GM18499 (cell line): ENCODE results near the gene BCAT1.
"Not testable (repeated sequence)": the region's sequence is repeated elsewhere in the genome, so short reads cannot be mapped to it uniquely, and the experiment has no call there.

Source experiments
- ATAC-seq: cut with Tn5 transposase; IDR thresholded peaks from one replicate; pipeline ENCODE4 v1.9.1; 2021; ENCODE audit warnings: moderate number of reproducible peaks; ENCODE audit not compliant: insufficient read depth, unreplicated experiment

BCAT1 gene

DNA sequence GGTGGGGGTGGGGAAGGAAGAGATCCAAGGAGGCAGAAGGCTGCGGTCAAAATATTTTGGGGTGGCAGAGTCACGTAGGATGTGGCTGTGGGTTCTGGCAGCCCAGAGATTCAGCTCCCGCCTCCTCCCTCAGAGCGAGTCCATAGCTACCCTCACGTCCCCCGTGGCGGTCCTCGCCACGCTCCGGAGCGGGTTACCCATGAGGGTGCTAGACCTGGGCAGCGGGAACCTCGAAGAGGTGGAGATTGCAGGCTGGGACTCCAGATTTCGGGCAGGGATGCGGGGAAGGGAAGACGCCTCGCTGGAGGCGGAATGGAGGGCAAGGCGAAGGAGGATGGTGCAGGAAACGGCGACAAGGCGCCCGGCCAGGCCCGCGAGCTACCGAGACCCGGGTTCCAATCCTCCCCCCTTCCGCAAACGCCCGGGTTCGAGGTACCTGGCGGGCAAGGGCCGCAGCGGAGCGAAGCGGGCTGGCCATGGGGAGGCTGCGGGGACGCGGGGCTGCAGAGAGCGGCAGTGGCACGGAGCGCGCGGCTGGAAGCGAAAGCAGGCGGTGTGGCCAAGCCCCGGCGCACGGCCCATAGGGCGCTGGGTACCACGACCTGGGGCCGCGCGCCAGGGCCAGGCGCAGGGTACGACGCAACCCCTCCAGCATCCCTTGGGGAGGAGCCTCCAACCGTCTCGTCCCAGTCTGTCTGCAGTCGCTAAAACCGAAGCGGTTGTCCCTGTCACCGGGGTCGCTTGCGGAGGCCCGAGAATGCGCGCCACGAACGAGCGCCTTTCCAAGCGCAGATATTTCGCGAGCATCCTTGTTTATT, 46.2 kb downstream of the BCAT1 start:
- no peak for ATAC-seq

DNA sequence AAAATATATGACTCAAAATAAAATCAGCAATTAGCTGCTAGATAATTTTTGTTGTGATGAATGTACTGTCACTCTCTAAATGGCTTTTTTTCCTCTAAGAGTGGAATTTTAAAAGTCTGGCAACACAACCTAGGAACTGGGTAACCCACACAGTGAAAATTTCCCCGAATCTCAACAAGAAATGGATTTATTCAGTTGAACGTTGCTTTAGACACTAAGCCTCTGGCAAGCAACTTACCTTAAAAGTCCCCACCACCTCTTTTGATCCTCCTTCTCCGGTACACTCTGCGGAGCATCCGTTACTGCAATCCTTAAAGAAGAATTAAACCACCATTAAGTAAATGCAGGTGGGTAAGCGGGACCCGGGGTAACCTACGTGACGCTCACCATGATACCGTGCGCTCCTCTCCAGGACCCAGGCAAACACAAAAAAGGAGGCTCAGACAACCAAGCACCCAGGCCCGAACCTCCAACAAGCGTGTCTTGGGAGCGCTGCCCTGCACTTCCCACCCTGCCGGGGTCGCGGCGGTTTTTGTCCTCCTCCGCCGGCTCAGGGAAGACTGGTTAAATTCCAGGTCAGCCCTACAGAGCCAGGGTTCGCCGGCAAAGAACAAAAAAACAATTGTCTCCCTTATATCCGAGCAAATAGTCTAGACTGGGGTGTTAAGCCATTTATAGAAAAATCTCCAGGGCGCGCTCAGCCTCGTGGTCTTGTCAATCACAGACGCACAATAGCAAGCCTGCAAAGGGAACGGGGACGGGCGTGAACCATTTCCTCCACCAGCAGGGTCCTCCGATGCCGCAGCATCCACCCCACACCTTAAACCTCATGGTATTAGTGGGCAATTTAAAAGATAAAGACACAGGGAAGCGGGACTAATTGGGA, 47.1 kb downstream of the BCAT1 start:
- no peak for ATAC-seq

DNA sequence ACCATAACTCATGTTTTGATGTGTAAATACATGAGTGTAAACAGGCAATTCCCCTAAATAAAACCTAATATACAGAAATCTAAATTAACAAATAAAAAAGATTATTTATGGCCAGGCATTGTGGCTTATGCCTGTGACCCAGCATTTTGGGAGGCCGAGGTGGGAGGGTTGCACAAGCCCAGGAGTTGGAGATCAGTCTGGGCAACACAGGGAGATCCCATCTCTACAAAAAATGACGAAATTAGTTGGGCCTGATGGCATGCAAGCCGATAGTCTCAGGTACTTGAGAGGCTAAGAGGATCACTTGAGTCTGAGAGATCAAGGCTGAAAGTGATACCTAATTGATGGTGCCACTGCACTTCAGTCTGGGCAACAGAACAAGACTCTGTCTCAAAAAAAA, 48.7 kb downstream of the BCAT1 start:
- ATAC-seq, result no peak

DNA sequence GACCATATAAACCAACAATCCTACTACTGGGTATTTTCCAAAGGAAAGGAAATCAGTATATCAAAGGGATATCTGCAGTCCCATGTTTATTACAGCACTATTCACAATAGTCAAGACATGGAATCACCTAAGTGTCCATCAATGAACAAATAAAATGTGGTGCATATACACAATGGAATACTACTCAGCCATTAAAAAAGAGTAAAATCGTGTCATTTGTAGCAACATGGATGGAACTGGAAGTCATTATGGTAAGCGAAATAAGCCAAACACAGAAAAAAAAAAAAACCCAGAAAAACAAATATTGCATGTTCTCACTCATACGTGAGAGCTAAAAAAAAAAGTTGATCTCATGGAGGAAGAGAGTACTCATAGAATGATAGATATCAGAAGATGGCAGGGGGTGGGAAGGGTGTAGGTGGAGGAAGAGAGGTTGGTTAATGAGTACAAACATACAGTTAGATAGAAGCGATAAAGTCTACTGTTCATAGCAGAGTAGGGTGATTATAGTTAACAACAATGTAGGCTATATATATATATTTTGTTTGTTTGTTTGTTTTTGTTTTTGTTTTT, 49.3 kb downstream of the BCAT1 start:
- ATAC-seq, result no peak

DNA sequence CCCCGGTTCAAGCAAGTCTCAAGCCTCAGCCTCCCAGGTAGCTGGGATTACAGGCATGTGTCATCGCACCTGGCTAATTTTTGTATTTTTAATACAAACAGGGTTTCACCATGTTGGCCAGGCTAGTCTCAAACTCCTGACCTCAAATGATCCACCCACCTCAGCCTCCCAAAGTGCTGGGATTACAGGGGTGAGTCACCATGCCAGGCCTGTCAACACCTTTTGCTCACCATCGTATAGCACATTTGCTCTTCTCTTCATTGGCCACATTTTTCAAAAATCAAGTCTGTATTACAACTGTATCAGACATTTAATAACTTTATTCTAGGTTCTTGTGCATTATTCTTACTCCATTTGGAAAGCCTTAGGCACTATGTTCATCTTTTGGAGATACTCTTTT, 50.3 kb downstream of the BCAT1 start:
- no peak for ATAC-seq

DNA sequence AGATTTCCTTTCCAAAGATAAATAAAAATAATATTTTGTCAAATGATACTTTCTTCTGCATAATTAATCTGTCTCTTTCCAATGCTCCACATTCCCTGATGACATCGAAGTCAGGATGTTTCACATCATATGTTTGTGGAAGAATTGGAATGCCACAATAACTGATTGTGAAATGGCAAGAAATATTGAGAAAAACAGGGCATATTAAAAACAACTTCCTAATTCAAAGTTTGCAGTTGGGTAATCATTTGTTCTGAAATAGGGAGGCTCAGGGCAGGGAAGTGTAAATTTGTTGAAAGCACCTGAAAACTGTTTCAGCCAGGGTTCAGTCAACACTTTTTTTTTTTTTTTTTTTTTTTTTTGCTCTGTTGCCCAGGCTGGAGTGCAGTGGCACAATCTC, 50.7 kb downstream of the BCAT1 start:
- no peak for ATAC-seq

DNA sequence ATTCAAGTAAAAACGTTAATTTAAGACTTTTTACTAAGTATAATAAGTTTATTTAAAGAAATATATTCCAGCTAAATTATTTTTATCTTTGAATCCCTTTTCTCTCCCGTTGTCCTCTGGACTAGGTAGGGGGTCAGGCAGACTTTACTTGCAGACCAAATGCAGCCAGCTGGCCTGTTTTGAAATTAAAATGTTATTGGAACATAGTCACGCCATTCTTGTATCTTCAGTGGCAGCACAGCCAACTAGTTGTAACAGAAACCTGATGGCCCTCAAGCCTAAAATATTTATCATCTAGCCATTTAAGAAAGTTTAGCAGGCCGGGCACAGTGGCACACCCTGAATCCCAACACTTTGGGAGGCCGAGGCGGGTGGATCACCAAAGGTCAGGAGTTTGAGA, 52.7 kb downstream of the BCAT1 start:
- no peak for ATAC-seq

DNA sequence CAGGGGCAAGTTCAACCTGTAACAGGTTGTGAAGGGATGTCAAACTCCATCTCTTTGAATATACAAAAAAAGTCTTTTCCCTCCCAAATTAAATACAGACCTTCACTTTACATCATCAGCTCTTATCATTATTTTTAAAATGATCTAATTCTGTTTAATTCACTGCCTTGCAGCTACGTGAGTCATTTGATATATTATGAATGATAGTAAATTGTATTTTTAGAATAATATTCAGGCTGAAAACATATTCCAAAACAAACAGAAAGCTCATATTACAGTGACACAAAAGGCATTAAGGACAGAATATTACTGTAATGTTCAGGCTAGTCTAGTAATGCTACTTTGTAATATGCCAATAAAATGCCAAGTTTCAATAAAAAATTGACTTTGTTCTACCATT, 53.3 kb downstream of the BCAT1 start:
- ATAC-seq, result no peak

DNA sequence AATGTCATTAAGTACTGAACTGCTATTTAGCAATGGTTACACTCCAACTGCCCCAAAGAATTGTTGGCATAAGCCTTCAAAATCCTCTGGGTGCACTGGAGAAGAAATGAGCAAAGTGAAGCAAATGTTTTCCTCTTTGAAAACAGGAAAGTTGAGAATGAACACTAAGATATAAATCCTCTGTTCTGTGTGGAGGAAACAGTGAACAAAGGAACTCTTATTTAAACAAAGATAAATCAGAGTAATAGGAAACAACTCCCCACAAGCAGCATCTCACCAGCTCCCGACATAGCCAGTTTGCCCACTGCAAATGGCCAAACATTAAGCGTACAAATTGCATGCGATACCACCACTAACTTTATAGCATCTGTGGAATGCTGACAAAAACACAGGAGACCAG, 54.0 kb downstream of the BCAT1 start:
- no peak for ATAC-seq

DNA sequence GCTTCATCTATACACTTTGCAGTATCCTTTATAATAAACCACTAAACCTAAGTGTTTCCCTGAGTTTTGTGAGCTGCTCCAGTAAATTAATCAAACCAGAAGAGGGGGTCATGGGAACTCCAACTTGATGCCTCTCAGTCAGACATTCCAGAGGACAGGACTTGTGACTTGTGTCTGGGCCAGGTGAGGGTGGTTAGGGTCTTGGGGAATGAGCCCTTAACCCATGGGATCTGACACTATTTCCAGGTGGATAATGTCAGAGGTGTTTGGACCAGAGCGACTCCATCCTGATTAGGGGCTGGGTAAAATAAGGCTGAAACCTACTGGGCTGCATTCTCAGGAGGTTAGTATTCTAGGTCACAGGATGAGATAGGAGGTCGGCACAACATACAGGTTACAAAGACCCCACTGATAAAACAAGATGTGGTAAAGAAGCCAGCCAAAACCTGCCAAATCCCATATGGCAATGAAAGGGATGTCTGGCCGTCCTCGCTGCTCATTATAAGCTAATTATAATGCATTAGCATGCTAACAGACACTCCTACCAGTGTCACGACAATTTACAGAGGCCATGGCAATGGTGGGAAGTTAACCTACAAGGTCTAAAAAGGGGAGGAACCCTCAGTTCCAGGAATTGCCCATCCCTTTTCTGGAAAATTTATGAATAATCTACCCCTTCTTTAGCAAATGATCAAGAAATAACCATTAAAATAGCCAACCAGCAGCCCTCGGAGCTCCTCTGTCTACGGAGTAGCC, 58.7 kb downstream of the BCAT1 start:
- no peak for ATAC-seq

DNA sequence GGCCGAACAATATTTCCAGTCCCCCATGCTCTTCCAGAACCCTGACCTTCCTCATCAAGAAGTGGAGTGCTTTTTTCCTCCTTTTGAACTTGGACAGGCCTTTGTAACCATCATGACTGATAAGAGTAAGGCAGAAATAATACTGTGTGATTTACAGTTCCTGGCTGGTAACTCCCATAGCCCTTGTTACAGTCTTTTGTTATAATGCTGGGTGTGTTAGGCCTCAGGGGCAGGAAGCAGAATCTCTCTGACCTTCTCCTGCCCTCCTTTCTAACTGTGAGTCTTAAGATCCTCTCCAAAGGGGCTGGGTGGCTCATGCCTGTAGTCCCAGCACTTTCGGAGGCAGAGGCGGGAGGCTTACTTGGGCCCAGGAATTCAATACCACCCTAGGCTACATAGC, 59.5 kb downstream of the BCAT1 start:
- no peak for ATAC-seq

DNA sequence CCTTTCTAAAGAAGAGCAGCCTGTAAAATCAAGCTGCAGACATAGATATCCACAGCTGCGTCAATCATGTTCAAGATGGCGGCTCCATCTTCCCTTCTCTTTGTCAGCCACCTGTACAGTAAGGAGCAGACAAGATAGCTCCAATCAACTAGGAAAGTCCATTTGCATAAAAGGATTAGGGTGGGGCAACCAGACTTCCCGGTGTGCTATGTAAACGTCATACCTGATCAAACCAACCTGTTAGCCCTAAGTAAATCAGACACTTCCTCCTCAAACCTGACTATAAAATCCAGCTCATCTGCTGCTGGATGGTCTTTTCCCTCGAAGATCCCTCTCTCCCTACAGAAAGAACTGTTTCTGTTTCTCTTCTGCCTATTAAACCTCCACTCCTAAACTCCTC, 60.1 kb downstream of the BCAT1 start:
- ATAC-seq, result no peak

DNA sequence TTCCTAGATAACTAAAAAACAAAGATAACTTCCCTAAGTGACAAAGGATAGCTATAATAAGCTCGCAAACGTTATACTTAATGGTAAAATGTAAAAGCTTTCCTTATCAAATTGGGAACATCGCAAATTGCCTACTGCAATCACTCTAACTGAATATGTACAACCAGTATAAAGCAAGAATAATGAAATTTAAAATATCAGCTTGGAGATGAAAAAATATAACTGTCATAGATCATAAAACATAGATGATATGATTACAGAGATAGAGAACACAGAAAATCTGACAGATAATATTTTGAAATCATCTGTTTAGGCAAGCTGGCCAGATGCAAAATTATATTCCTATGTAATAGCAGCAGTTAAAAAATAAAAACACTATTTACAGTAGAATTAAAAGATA, 64.0 kb downstream of the BCAT1 start:
- no peak for ATAC-seq

DNA sequence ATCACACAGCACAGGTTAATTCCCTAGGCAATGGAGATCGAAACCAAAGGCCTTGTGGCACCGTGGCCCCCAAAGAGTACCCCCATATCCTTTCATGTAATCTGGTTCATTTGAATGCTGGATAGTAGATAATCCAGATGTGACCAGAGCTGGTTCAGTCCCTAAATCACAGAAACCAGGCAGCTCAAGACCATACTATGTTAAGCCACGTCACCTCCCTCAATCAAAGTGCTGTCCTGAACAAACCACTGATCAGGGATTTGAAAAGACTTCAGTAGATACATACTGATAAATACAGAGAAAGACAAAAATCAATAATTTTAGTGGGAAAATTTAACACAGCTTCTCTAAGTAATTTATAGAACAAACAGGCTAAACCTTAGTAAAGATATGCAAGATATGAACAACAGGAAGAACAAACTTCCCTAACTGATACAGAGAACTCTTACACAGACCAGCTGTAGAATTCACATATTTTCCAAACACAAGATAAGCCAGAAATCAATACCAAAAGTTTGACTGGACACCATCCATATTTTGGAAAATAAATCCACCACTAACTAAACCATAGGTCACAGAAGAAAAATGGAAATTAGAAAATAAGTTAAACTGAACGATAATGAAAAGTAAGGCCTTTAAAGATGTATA, 67.1 kb downstream of the BCAT1 start:
- ATAC-seq, result no peak

DNA sequence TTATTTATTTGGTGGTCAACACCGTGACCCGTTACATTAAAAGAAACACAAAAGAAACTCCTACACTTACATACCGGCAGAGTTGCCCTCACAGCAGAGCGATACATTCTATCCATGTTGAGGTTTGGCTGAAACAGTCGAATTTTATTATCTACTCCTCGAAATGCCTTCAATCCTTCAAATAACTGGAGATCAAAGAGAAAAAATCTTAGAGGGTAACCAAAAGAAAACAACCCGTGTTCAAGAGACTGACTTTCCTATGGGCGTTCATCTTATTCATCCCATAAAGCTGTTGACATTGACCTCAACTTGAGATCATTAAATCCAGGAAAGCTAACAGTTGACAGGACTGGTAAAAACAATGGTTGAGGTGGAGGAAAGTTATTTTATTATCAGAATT, 67.7 kb downstream of the BCAT1 start:
- ATAC-seq, result no peak

DNA sequence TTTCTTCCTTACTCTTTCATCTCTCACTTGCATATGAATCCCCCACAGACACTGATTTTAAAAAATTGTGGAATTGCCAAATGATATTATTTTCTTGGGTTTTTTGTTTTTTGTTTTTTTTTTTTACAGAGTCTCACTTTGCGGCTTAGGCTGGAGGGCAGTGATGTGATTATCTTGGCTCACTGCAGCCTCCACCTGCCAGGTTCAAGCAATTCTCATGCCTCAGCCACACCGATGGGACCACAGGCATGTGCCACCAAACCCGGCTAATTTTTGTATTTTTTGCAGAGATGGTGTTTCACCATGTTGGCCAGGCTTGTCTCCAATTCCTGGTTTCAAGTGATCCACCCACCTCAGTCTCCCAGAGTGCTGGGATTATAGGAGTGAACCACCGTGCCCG, 68.2 kb downstream of the BCAT1 start:
- no peak for ATAC-seq

DNA sequence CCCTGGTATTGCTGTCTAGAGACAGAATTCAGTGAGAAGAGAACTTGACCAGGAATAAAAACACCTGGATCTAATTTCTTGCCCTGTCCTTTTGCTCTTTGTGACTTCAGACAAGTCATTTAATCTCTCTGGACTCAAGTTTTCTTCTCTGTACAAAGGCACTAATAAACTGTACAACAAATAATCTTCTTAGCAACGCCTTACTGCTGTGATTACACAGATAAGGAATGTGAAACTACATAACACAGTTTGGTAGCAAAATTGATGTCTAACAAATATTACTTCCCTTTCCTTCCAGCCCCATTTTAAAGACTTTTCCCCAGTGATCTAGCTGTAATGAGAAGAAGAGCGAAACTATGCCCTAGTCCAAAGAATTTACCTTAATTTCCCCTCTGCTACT, 69.3 kb downstream of the BCAT1 start:
- ATAC-seq, result no peak

DNA sequence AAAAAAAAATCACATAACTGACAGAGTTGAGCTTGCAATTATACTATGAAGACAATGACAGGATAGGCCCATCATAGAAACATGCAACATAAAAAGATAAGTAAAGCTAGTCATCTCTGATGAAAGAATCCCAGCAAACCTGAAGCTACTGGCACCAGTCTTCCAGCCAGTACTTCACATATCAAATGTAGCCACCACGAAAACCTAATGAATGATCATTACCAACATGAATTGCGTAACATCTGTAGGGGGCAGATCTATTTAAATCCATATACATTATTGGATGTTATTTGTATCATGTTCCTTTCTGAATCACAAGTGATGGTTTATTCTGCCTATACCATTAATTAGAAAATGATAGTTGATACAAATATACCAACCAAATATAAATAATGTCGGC, 73.9 kb downstream of the BCAT1 start:
- no peak for ATAC-seq

DNA sequence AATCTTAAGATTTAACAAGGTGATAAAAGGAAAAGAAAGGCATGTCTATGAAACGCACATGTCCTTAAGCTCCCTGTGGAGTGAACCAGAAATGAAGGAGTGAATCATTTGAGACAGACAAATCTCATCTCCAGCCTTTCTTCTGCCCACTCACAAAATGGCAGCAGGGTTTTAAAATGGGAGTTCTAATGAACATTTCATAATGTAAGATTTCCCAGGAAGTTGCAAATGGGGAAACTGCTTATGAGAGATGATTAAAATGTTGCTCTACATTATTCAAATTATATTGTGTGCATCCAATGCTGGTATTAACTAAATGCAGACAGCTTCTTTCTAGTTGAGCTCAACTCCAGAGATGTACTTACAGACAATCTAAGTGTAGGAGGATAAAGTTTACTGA, 76.7 kb downstream of the BCAT1 start:
- ATAC-seq, result no peak

DNA sequence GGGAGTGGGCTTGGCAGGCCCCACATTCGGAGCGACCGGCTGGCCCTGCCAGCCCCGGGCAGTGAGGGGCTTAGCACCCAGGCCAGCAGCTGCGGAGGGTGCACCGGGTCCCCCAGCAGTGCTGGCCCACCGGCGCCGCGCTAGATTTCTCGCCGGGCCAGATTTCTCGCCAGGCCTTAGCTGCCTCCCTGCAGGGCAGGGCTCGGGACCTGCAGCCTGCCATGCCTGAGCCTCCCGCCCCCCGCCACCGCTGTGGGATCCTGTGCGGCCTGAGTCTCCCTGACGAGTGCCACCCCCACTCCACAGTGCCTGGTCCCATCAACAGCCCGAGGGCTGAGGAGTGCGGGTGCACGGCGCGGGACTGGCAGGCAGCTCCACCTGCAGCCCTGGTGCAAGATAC, 82.8 kb downstream of the BCAT1 start:
- ATAC-seq, result not testable (repeated sequence)
